Brain microvascular endothelial cell (primary cell): ENCODE measurements around the gene TRA2B.
"Not testable (repeated sequence)": the region's sequence is repeated elsewhere in the genome, so short reads cannot be mapped to it uniquely, and the experiment has no call there.

Source experiments
- DNase-seq: peaks from one replicate; pipeline ENCODE4 v3.0.0-alpha.2; 2020
- H3K27ac ChIP-seq: fragments of 250-450 bp; sonication (Bioruptor Pico); 2 replicates; pipeline ENCODE4 v1.5.1; 2020; ENCODE audit warnings: mild to moderate bottlenecking, moderate library complexity
- H3K27me3 ChIP-seq: fragments of 250-450 bp; sonication (Bioruptor Pico); replicated peaks from 2 replicates; pipeline ENCODE4 v1.5.1; 2020; ENCODE audit warnings: mild to moderate bottlenecking
- H3K36me3 ChIP-seq: fragments of 250-450 bp; sonication (Bioruptor Pico); replicated peaks from 2 replicates; pipeline ENCODE4 v1.5.1; 2020; ENCODE audit warnings: mild to moderate bottlenecking
- H3K4me3 ChIP-seq: 2 replicates; pipeline ENCODE4 v1.5.1; 2011; ENCODE audit warnings: low read depth, mild to moderate bottlenecking, control low read depth, low read length, moderate library complexity
- CTCF ChIP-seq: IDR thresholded peaks from 2 replicates; pipeline ENCODE4 v1.5.1; 2011; ENCODE audit warnings: low read depth, mild to moderate bottlenecking, moderate library complexity, low read length, control low read depth, inconsistent platforms; ENCODE audit errors: missing control alignments
- in situ Hi-C: cut with HindIII; loops from 2 replicates; pipeline ENCODE4 v1.10.0; 2017; ENCODE audit warnings: low sequenced_read_pairs, low pct_ligation_motif_present

The TRA2B gene

GRCh38 chr3:185912929-185913901 lies 24.6 kb downstream of the TRA2B start:
- DNase-seq: no peak
- no peaks in the 10 kb centered on the region for H3K27me3 ChIP-seq
- H3K4me3 ChIP-seq: no peak overlapping the region
- no peak for TF ChIP-seq CTCF
- in situ Hi-C loops: no loop called here
- no peak overlapping the region for H3K27ac ChIP-seq
- H3K36me3 ChIP-seq: peaks cover 55% of the 10 kb centered on the region

- peaks cover 48% of the 10 kb centered on the region for H3K36me3 ChIP-seq
- no peaks in the 10 kb centered on the region for H3K27me3 ChIP-seq
- H3K4me3 ChIP-seq: no peak overlapping the region
- in situ Hi-C loops: no loop called here
- DNase-seq: no peak
- H3K27ac ChIP-seq: no peak overlapping the region
- TF ChIP-seq CTCF: no peak
Observed at GRCh38 chr3:185912512-185912911, 25.3 kb downstream of the TRA2B start.

DNA sequence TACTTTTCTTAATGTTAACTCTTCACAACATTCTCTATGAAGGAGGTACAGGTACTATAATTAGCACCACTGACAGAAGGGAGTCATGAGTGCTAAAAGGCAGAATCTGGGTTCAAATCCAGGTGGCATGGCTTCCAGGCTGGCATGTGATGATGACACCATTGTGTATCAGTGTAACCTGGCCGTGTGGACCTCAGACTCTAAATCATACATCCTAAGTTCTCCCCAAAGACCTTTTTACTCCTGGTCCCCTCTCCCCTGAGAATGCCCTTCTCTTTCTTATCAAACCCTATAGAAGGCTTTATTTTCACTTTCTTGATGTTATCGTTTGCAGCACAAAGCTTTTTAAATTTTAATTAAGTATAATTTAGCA lies 26.8 kb downstream of the TRA2B start:
- in situ Hi-C loops, H3K4me3 ChIP-seq, DNase-seq, H3K27me3 ChIP-seq, H3K27ac ChIP-seq: not testable (repeated sequence)
- H3K36me3 ChIP-seq: peaks cover 34% of the 10 kb centered on the region

GRCh38 chr3:185910322-185911075 lies 27.3 kb downstream of the TRA2B start:
- H3K27me3 ChIP-seq, H3K4me3 ChIP-seq, DNase-seq, H3K27ac ChIP-seq, in situ Hi-C loops: not testable (repeated sequence)
- peaks cover 28% of the 10 kb centered on the region for H3K36me3 ChIP-seq

- H3K36me3 ChIP-seq: peaks cover 22% of the 10 kb centered on the region
- H3K4me3 ChIP-seq, H3K27ac ChIP-seq, DNase-seq, in situ Hi-C loops, H3K27me3 ChIP-seq: not testable (repeated sequence)
Observed at GRCh38 chr3:185909913-185910312, 27.9 kb downstream of the TRA2B start.

GRCh38 chr3:185900228-185900627 lies 37.6 kb downstream of the TRA2B start:
- TF ChIP-seq CTCF: no peak
- DNase-seq: peak; percentile 95
- in situ Hi-C loops: no loop called here
- Histone ChIP-seq H3K27ac (no peak overlapping the region), H3K27me3 (no peaks in the 10 kb centered on the region), H3K36me3 (no peaks in the 10 kb centered on the region), H3K4me3 (no peak overlapping the region)

DNA sequence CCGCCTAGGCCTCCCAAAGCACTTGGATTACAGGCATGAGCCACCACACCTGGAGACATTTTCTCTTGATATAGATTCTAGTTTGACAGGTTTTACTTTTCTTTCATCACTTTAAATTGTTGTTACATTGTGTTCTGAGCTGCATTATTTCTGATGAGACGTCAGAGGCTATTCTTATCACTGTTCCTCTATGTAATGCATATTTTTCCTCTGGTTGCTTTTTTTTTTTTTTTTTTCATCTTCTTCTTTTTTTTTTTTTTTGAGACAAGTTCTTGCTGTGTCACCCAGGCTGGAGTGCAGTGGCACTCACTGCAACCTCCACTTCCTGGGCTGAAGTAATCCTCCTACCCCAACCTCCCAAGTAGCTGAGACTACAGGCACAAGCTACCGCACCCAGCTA lies 41.2 kb downstream of the TRA2B start:
- no peak for TF ChIP-seq CTCF
- Histone ChIP-seq H3K36me3 (no peaks in the 10 kb centered on the region), H3K27ac (no peak overlapping the region), H3K27me3 (no peaks in the 10 kb centered on the region), H3K4me3 (no peak overlapping the region)
- DNase-seq: no peak
- in situ Hi-C loops: no loop called here
